HepG2 (cell line): ENCODE data around the gene CYSRT1. TPM values are rescaled to one million over a fixed set of nuclear protein-coding genes. Genes with fewer than 3 reads are reported as not detected.

ENCODE experiments used
- ATF1 ChIP-seq: IDR thresholded peaks from 2 replicates; pipeline ENCODE4 v1.6.1; 2016; ENCODE audit warnings: mild to moderate bottlenecking, control low read depth
- FOSL2 ChIP-seq: sonication (generic); formaldehyde crosslinking; IDR thresholded peaks from 2 replicates; pipeline ENCODE4 v1.4.0; 2020; ENCODE audit warnings: missing genetic modification reagents
- KLF9 ChIP-seq: IDR thresholded peaks from 2 replicates; pipeline ENCODE4 v1.6.1; 2016; ENCODE audit warnings: low read depth
- PAF1 ChIP-seq: IDR thresholded peaks from 2 replicates; pipeline ENCODE4 v1.6.1; 2016; ENCODE audit warnings: missing genetic modification reagents, missing compliant biosample characterization
- TBL1XR1 ChIP-seq: fragments of 150-350 bp; IDR thresholded peaks from 2 replicates; pipeline ENCODE4 v1.6.1; 2014; ENCODE audit warnings: borderline replicate concordance, low read length; ENCODE audit not compliant: partially characterized antibody
- ZBTB21 ChIP-seq: sonication (generic); formaldehyde crosslinking; IDR thresholded peaks from 2 replicates; pipeline ENCODE4 v1.4.0; 2020; ENCODE audit warnings: missing genetic modification reagents
- ZBTB7B ChIP-seq: sonication (generic); formaldehyde crosslinking; IDR thresholded peaks from 2 replicates; pipeline ENCODE4 v1.4.0; 2020; ENCODE audit warnings: missing genetic modification reagents
- ZKSCAN8 ChIP-seq: IDR thresholded peaks from 2 replicates; pipeline ENCODE4 v1.6.1; 2016; ENCODE audit warnings: borderline replicate concordance, missing genetic modification reagents, missing compliant biosample characterization
- ZNF33B ChIP-seq: sonication (generic); formaldehyde crosslinking; IDR thresholded peaks from 2 replicates; pipeline ENCODE4 v1.5.1; 2020; ENCODE audit warnings: mild to moderate bottlenecking, missing genetic modification reagents
- ZNF570 ChIP-seq: sonication (generic); formaldehyde crosslinking; IDR thresholded peaks from 2 replicates; pipeline ENCODE4 v1.4.0; 2020; ENCODE audit warnings: mild to moderate bottlenecking, missing genetic modification reagents, borderline replicate concordance
- ZNF737 ChIP-seq: sonication (generic); formaldehyde crosslinking; IDR thresholded peaks from 2 replicates; pipeline ENCODE4 v1.5.0; 2020; ENCODE audit warnings: missing genetic modification reagents, mild to moderate bottlenecking, borderline replicate concordance
- polyA plus RNA-seq, 8 experiments: library from polyadenylated mRNA; depleted of rRNA in 3 of 8; stranded (reverse) in 7 of 8; unstranded in 1 of 8; fragments of >200 nt; fragmentation: Illumina TruSeq in 4 of 8; extraction: Trizol in 4 of 8; gene quantifications; 2 replicates each; pipeline versions ENCODE4 v1.2.1 to v1.2.3, GENCODE V29; 2011 to 2016; ENCODE audit warnings: low read depth in 4 of 8, missing spikeins in 1 of 8, mixed read lengths in 1 of 8; ENCODE audit not compliant: insufficient read depth in 1 of 8
- total RNA-seq, 5 experiments: library from RNA; depleted of rRNA; stranded (reverse); fragments of >200 nt; fragmentation: Illumina TruSeq; extraction: Trizol; gene quantifications; 2 replicates each; pipeline ENCODE4 v1.2.3, GENCODE V29; 2016; ENCODE audit warnings: low read depth in 1 of 5
- TF ChIP-seq, protein P1 (sequence below): sonication (generic); formaldehyde crosslinking; conservative IDR thresholded peaks from 2 replicates; pipeline ENCODE4 v1.4.0; 2020; ENCODE audit warnings: mild to moderate bottlenecking, missing genetic modification reagents, moderate library complexity
- TF ChIP-seq, protein P2 (sequence below): sonication (generic); formaldehyde crosslinking; IDR thresholded peaks from 2 replicates; pipeline ENCODE4 v1.8.0; 2022; ENCODE audit warnings: mild to moderate bottlenecking, missing genetic modification reagents, moderate library complexity
- TF ChIP-seq, protein P3 (sequence below): sonication (generic); formaldehyde crosslinking; IDR thresholded peaks from 2 replicates; pipeline ENCODE4 v1.5.0; 2020; ENCODE audit warnings: mild to moderate bottlenecking, low read depth, missing genetic modification reagents, borderline replicate concordance
- TF ChIP-seq, protein P4 (sequence below): sonication (generic); formaldehyde crosslinking; IDR thresholded peaks from 2 replicates; pipeline ENCODE4 v1.5.1; 2020; ENCODE audit warnings: missing genetic modification reagents, mild to moderate bottlenecking, borderline replicate concordance
- TF ChIP-seq, protein P5 (sequence below): sonication (generic); formaldehyde crosslinking; IDR thresholded peaks from 2 replicates; pipeline ENCODE4 v1.5.1; 2020; ENCODE audit warnings: mild to moderate bottlenecking, moderate library complexity, missing genetic modification reagents
- TF ChIP-seq, protein P6 (sequence below): sonication (generic); formaldehyde crosslinking; IDR thresholded peaks from 2 replicates; pipeline ENCODE4 v1.9.0; 2021; ENCODE audit warnings: missing genetic modification reagents, borderline replicate concordance

The CYSRT1 gene
- total and polyA plus RNA-seq, 2 of the 13 experiments (the other 11 are each of a cell fraction or from before 2014, with no cell fraction given), result 1.5 to 2.1 TPM

DNA sequence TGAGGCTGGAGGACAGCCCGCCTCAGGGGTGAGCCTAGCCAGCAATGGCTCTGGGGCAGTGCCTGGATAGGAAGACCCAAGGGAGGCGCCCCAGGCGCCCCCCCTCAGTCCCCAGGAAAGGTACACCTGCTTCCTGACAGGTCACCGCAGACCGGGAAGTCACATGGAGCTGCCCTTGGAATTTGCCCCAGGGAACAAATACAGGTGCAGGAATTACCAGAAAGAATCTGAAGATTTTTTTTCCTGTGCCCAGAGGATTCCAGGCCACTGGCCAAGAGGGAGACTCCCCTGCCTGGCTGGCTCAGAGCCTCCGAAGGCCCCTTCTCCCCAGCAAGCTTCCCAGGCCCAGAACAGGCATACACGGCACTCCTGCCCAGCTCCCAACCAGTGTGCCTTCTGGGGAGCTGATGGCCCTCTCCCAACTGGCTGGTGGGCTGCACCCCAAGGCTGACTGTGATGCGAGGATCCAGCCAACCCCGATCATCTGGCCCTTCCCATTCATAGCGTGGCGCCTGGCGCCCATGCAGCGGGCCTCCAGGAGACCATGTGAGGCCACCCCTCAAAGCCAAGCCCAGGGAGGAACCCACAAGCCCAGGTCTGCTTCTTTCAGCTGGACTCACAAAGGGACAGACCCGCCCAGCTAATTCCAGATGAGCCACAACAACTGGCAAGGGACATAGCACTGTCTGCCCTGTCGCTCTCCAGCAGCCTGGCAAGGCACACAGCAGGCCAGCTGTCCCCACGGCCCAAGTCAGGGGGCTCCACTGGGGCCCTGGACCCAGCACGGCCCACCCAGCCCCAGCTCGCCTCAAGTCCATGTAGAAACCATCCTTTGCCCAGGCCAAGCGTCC lies 26.7 kb upstream of the CYSRT1 start (continued):
- TF ChIP-seq, protein P1, sequence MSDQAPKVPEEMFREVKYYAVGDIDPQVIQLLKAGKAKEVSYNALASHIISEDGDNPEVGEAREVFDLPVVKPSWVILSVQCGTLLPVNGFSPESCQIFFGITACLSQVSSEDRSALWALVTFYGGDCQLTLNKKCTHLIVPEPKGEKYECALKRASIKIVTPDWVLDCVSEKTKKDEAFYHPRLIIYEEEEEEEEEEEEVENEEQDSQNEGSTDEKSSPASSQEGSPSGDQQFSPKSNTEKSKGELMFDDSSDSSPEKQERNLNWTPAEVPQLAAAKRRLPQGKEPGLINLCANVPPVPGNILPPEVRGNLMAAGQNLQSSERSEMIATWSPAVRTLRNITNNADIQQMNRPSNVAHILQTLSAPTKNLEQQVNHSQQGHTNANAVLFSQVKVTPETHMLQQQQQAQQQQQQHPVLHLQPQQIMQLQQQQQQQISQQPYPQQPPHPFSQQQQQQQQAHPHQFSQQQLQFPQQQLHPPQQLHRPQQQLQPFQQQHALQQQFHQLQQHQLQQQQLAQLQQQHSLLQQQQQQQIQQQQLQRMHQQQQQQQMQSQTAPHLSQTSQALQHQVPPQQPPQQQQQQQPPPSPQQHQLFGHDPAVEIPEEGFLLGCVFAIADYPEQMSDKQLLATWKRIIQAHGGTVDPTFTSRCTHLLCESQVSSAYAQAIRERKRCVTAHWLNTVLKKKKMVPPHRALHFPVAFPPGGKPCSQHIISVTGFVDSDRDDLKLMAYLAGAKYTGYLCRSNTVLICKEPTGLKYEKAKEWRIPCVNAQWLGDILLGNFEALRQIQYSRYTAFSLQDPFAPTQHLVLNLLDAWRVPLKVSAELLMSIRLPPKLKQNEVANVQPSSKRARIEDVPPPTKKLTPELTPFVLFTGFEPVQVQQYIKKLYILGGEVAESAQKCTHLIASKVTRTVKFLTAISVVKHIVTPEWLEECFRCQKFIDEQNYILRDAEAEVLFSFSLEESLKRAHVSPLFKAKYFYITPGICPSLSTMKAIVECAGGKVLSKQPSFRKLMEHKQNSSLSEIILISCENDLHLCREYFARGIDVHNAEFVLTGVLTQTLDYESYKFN (CRISPR knock-in tag), result 0 out of 2 replicates have a peak, but pooled peaks have one; percentile 22
- TF ChIP-seq, protein P2, sequence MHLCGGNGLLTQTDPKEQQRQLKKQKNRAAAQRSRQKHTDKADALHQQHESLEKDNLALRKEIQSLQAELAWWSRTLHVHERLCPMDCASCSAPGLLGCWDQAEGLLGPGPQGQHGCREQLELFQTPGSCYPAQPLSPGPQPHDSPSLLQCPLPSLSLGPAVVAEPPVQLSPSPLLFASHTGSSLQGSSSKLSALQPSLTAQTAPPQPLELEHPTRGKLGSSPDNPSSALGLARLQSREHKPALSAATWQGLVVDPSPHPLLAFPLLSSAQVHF, result no peak
- TF ChIP-seq, protein P3, sequence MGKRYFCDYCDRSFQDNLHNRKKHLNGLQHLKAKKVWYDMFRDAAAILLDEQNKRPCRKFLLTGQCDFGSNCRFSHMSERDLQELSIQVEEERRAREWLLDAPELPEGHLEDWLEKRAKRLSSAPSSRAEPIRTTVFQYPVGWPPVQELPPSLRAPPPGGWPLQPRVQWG, result no peak
- TF ChIP-seq ZNF737 (no peak), ZKSCAN8 (CRISPR knock-in tag) (no peak), KLF9 (no peak), PAF1 (CRISPR knock-in tag) (no peak), ATF1 (CRISPR knock-in tag) (no peak), ZNF33B (CRISPR knock-in tag) (no peak), TBL1XR1 (no peak), ZBTB7B (CRISPR knock-in tag) (0 out of 2 replicates have a peak, but pooled peaks have one; percentile 18), ZNF570 (CRISPR knock-in tag) (no peak), FOSL2 (no peak), ZBTB21 (CRISPR knock-in tag) (no peak)
- TF ChIP-seq, protein P4, sequence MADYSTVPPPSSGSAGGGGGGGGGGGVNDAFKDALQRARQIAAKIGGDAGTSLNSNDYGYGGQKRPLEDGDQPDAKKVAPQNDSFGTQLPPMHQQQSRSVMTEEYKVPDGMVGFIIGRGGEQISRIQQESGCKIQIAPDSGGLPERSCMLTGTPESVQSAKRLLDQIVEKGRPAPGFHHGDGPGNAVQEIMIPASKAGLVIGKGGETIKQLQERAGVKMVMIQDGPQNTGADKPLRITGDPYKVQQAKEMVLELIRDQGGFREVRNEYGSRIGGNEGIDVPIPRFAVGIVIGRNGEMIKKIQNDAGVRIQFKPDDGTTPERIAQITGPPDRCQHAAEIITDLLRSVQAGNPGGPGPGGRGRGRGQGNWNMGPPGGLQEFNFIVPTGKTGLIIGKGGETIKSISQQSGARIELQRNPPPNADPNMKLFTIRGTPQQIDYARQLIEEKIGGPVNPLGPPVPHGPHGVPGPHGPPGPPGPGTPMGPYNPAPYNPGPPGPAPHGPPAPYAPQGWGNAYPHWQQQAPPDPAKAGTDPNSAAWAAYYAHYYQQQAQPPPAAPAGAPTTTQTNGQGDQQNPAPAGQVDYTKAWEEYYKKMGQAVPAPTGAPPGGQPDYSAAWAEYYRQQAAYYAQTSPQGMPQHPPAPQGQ (CRISPR knock-in tag), result no peak
- TF ChIP-seq, protein P5, sequence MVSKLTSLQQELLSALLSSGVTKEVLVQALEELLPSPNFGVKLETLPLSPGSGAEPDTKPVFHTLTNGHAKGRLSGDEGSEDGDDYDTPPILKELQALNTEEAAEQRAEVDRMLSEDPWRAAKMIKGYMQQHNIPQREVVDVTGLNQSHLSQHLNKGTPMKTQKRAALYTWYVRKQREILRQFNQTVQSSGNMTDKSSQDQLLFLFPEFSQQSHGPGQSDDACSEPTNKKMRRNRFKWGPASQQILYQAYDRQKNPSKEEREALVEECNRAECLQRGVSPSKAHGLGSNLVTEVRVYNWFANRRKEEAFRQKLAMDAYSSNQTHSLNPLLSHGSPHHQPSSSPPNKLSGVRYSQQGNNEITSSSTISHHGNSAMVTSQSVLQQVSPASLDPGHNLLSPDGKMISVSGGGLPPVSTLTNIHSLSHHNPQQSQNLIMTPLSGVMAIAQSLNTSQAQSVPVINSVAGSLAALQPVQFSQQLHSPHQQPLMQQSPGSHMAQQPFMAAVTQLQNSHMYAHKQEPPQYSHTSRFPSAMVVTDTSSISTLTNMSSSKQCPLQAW (CRISPR knock-in tag), result 0 out of 2 replicates have a peak, but pooled peaks have one; percentile 34
- TF ChIP-seq, protein P6, sequence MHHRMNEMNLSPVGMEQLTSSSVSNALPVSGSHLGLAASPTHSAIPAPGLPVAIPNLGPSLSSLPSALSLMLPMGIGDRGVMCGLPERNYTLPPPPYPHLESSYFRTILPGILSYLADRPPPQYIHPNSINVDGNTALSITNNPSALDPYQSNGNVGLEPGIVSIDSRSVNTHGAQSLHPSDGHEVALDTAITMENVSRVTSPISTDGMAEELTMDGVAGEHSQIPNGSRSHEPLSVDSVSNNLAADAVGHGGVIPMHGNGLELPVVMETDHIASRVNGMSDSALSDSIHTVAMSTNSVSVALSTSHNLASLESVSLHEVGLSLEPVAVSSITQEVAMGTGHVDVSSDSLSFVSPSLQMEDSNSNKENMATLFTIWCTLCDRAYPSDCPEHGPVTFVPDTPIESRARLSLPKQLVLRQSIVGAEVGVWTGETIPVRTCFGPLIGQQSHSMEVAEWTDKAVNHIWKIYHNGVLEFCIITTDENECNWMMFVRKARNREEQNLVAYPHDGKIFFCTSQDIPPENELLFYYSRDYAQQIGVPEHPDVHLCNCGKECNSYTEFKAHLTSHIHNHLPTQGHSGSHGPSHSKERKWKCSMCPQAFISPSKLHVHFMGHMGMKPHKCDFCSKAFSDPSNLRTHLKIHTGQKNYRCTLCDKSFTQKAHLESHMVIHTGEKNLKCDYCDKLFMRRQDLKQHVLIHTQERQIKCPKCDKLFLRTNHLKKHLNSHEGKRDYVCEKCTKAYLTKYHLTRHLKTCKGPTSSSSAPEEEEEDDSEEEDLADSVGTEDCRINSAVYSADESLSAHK (CRISPR knock-in tag), result no peak
